ENCODE data around the gene MFSD8.
"Not testable (repeated sequence)": the region's sequence is repeated elsewhere in the genome, so short reads cannot be mapped to it uniquely, and the experiment has no call there.

MFSD8 gene

GRCh38 chr4:127936974-127937373 lies 28.0 kb downstream of the MFSD8 start:
- no peak for TF ChIP-seq CTCF (IDR thresholded peaks at IDR 0.05; ENCODE audit: low read depth, low read length)
- no peak overlapping the region for H3K4me3 ChIP-seq (ENCODE audit: low read depth, low read length)
- peak; percentile 35 for DNase-seq (ENCODE audit: low read depth, low spot score)
- in situ Hi-C loops (cut with HindIII; ENCODE audit: low sequenced_read_pairs), result no loop called here

- in situ Hi-C loops (cut with HindIII; ENCODE audit: low sequenced_read_pairs); H3K4me3 ChIP-seq (ENCODE audit: low read depth, low read length); DNase-seq (ENCODE audit: low read depth, low spot score): not testable (repeated sequence)
Measured at GRCh38 chr4:127931836-127932235, 33.1 kb downstream of the MFSD8 start.

- no peak for TF ChIP-seq CTCF (IDR thresholded peaks at IDR 0.05; ENCODE audit: low read depth, low read length)
- in situ Hi-C loops (cut with HindIII; ENCODE audit: low sequenced_read_pairs), result no loop called here
- DNase-seq (ENCODE audit: low read depth, low spot score), result no peak
- H3K4me3 ChIP-seq (ENCODE audit: low read depth, low read length), result no peak overlapping the region
Measured at GRCh38 chr4:127930175-127930574, 34.8 kb downstream of the MFSD8 start.

GRCh38 chr4:127925720-127926119 lies 39.3 kb downstream of the MFSD8 start:
- in situ Hi-C loops (cut with HindIII; ENCODE audit: low sequenced_read_pairs); H3K4me3 ChIP-seq (ENCODE audit: low read depth, low read length); DNase-seq (ENCODE audit: low read depth, low spot score): not testable (repeated sequence)

GRCh38 chr4:127922226-127922625 lies 42.7 kb downstream of the MFSD8 start:
- in situ Hi-C loops (cut with HindIII; ENCODE audit: low sequenced_read_pairs), result no loop called here
- no peak for DNase-seq (ENCODE audit: low read depth, low spot score)
- no peak overlapping the region for H3K4me3 ChIP-seq (ENCODE audit: low read depth, low read length)
- no peak for TF ChIP-seq CTCF (IDR thresholded peaks at IDR 0.05; ENCODE audit: low read depth, low read length)

- no peak for DNase-seq (ENCODE audit: low read depth, low spot score)
- no peak for TF ChIP-seq CTCF (IDR thresholded peaks at IDR 0.05; ENCODE audit: low read depth, low read length)
- in situ Hi-C loops (cut with HindIII; ENCODE audit: low sequenced_read_pairs), result no loop called here
- no peak overlapping the region for H3K4me3 ChIP-seq (ENCODE audit: low read depth, low read length)
Measured at GRCh38 chr4:127920521-127920920, 44.5 kb downstream of the MFSD8 start.

- no peak for DNase-seq (ENCODE audit: low read depth, low spot score)
- in situ Hi-C loops (cut with HindIII; ENCODE audit: low sequenced_read_pairs), result no loop called here
- TF ChIP-seq CTCF (IDR thresholded peaks at IDR 0.05; ENCODE audit: low read depth, low read length), result no peak
- H3K4me3 ChIP-seq (ENCODE audit: low read depth, low read length), result no peak overlapping the region
Measured at GRCh38 chr4:127917151-127917550, 47.8 kb downstream of the MFSD8 start.

- H3K4me3 ChIP-seq (ENCODE audit: low read depth, low read length), result no peak overlapping the region
- no peak for DNase-seq (ENCODE audit: low read depth, low spot score)
- no peak for TF ChIP-seq CTCF (IDR thresholded peaks at IDR 0.05; ENCODE audit: low read depth, low read length)
- in situ Hi-C loops (cut with HindIII; ENCODE audit: low sequenced_read_pairs), result no loop called here
Measured at GRCh38 chr4:127916512-127916911, 48.5 kb downstream of the MFSD8 start.
